HK-2 (cell line): ENCODE results near the gene MGST2.

Experiments used
- DNase-seq: peaks from one replicate; pipeline ENCODE4 v3.0.0-alpha.2; 2018; ENCODE audit not compliant: unreplicated experiment

The MGST2 gene

GRCh38 chr4:139704915-139705485 lies 39.4 kb downstream of the MGST2 start:
- DNase-seq = no peak

- DNase-seq = no peak
These were observed 44.0 kb downstream of the MGST2 start for GRCh38 chr4:139709660-139710059.

GRCh38 chr4:139710073-139710472 lies 44.5 kb downstream of the MGST2 start:
- DNase-seq = no peak

GRCh38 chr4:139711461-139711860 lies 45.8 kb downstream of the MGST2 start:
- DNase-seq = peak; percentile 12

- no peak for DNase-seq
These were observed 47.3 kb downstream of the MGST2 start for GRCh38 chr4:139712882-139713281.

GRCh38 chr4:139715746-139716391 lies 50.2 kb downstream of the MGST2 start:
- DNase-seq = no peak

GRCh38 chr4:139718358-139718757 lies 52.7 kb downstream of the MGST2 start:
- no peak for DNase-seq

- DNase-seq = no peak
These were observed 53.2 kb downstream of the MGST2 start for GRCh38 chr4:139718833-139719232.

- no peak for DNase-seq
These were observed 53.9 kb downstream of the MGST2 start for GRCh38 chr4:139719381-139720101.

- DNase-seq = no peak
These were observed 55.2 kb downstream of the MGST2 start for GRCh38 chr4:139720806-139721205.

GRCh38 chr4:139721789-139722188 lies 56.2 kb downstream of the MGST2 start:
- no peak for DNase-seq

- no peak for DNase-seq
These were observed 59.6 kb downstream of the MGST2 start for GRCh38 chr4:139725236-139725635.

- no peak for DNase-seq
These were observed 61.0 kb downstream of the MGST2 start for GRCh38 chr4:139726615-139727014.

GRCh38 chr4:139728146-139728545 lies 62.5 kb downstream of the MGST2 start:
- no peak for DNase-seq

- no peak for DNase-seq
These were observed 63.2 kb downstream of the MGST2 start for GRCh38 chr4:139728840-139729239.

GRCh38 chr4:139732991-139733570 lies 67.5 kb downstream of the MGST2 start:
- DNase-seq = no peak

GRCh38 chr4:139734201-139734874 lies 68.7 kb downstream of the MGST2 start:
- DNase-seq = no peak

- peak; percentile 69 for DNase-seq
These were observed 69.3 kb downstream of the MGST2 start for GRCh38 chr4:139734875-139735380.

GRCh38 chr4:139735381-139736273 lies 70.0 kb downstream of the MGST2 start:
- no peak for DNase-seq

- no peak for DNase-seq
These were observed 70.6 kb downstream of the MGST2 start for GRCh38 chr4:139736274-139736660.

- no peak for DNase-seq
These were observed 71.0 kb downstream of the MGST2 start for GRCh38 chr4:139736661-139737060.
